ENCODE data around the gene RIT2.

The RIT2 gene

GRCh38 chr18:43078478-43079092 lies 36.9 kb downstream of the RIT2 start:
- no peaks in the 10 kb centered on the region for H3K27me3 ChIP-seq (replicated peaks; ENCODE audit: insufficient read depth, low read length)
- H2AFZ ChIP-seq (ENCODE audit: low read length): no peak overlapping the region
- H3K9me2 ChIP-seq (replicated peaks; ENCODE audit: insufficient read depth, low read length): no peaks in the 10 kb centered on the region
- DNase-seq: no peak
- H3F3A ChIP-seq (ENCODE audit: insufficient read depth, low read length): no peaks in the 10 kb centered on the region
- no peaks in the 10 kb centered on the region for H3K79me2 ChIP-seq (ENCODE audit: low read length)
- H3K36me3 ChIP-seq (replicated peaks; ENCODE audit: insufficient read depth, low read length): no peaks in the 10 kb centered on the region
- no peak overlapping the region for H3K4me2 ChIP-seq (ENCODE audit: low read depth, low read length)
- no peaks in the 10 kb centered on the region for H3K4me1 ChIP-seq (ENCODE audit: low read length)
- H3K9me3 ChIP-seq (replicated peaks; ENCODE audit: insufficient read depth, low read length): no peaks in the 10 kb centered on the region
- no peak for TF ChIP-seq CTCF (IDR thresholded peaks at IDR 0.05; ENCODE audit: low read length)
- H3K4me3 ChIP-seq (ENCODE audit: low read length): no peak overlapping the region
- H3K27ac ChIP-seq (ENCODE audit: low read length): no peak overlapping the region
- H3K9ac ChIP-seq (ENCODE audit: low read length): no peak overlapping the region
- no peaks in the 10 kb centered on the region for H4K20me1 ChIP-seq (ENCODE audit: insufficient read depth, low read length)

GRCh38 chr18:43077510-43078308 lies 37.8 kb downstream of the RIT2 start:
- Histone ChIP-seq H3K9me3 (replicated peaks; ENCODE audit: insufficient read depth, low read length) (no peaks in the 10 kb centered on the region), H3K9me2 (replicated peaks; ENCODE audit: insufficient read depth, low read length) (no peaks in the 10 kb centered on the region), H3K27me3 (replicated peaks; ENCODE audit: insufficient read depth, low read length) (no peaks in the 10 kb centered on the region), H3K4me3 (ENCODE audit: low read length) (no peak overlapping the region), H3K36me3 (replicated peaks; ENCODE audit: insufficient read depth, low read length) (no peaks in the 10 kb centered on the region), H2AFZ (ENCODE audit: low read length) (no peak overlapping the region), H3K4me2 (ENCODE audit: low read depth, low read length) (no peak overlapping the region), H3K4me1 (ENCODE audit: low read length) (no peaks in the 10 kb centered on the region), H3K9ac (ENCODE audit: low read length) (no peak overlapping the region), H4K20me1 (ENCODE audit: insufficient read depth, low read length) (no peaks in the 10 kb centered on the region), H3K27ac (ENCODE audit: low read length) (no peak overlapping the region), H3F3A (ENCODE audit: insufficient read depth, low read length) (no peaks in the 10 kb centered on the region), H3K79me2 (ENCODE audit: low read length) (no peaks in the 10 kb centered on the region)
- peak; percentile 10 for DNase-seq
- TF ChIP-seq CTCF (IDR thresholded peaks at IDR 0.05; ENCODE audit: low read length): no peak
- TF ChIP-seq EZH2phosphoT487 (IDR thresholded peaks at IDR 0.05; ENCODE audit: low read length): no peak
- TF ChIP-seq EZH2 (optimal IDR thresholded peaks at IDR 0.05; ENCODE audit: low read depth, low read length): no peak

- no peak for DNase-seq
- Histone ChIP-seq H3K9me2 (replicated peaks; ENCODE audit: insufficient read depth, low read length) (no peaks in the 10 kb centered on the region), H2AFZ (ENCODE audit: low read length) (no peak overlapping the region), H3K4me3 (ENCODE audit: low read length) (no peak overlapping the region), H3K4me2 (ENCODE audit: low read depth, low read length) (no peak overlapping the region), H3K27me3 (replicated peaks; ENCODE audit: insufficient read depth, low read length) (no peaks in the 10 kb centered on the region), H4K20me1 (ENCODE audit: insufficient read depth, low read length) (no peaks in the 10 kb centered on the region), H3K27ac (ENCODE audit: low read length) (no peak overlapping the region), H3K36me3 (replicated peaks; ENCODE audit: insufficient read depth, low read length) (no peaks in the 10 kb centered on the region), H3K9me3 (replicated peaks; ENCODE audit: insufficient read depth, low read length) (no peaks in the 10 kb centered on the region), H3F3A (ENCODE audit: insufficient read depth, low read length) (no peaks in the 10 kb centered on the region), H3K9ac (ENCODE audit: low read length) (no peak overlapping the region), H3K79me2 (ENCODE audit: low read length) (no peaks in the 10 kb centered on the region), H3K4me1 (ENCODE audit: low read length) (no peaks in the 10 kb centered on the region)
- TF ChIP-seq EZH2 (optimal IDR thresholded peaks at IDR 0.05; ENCODE audit: low read depth, low read length) (no peak), CTCF (IDR thresholded peaks at IDR 0.05; ENCODE audit: low read length) (no peak), EZH2phosphoT487 (IDR thresholded peaks at IDR 0.05; ENCODE audit: low read length) (no peak)
Observed at GRCh38 chr18:43073771-43074170, 41.7 kb downstream of the RIT2 start.
